ENCODE results near the gene GSK3A. TPM values are rescaled to one million over a fixed set of nuclear protein-coding genes. Genes with fewer than 3 reads are reported as not detected.

GSK3A gene
- total RNA-seq: 10 to 100 TPM; 31.7 to 34.4 TPM
- long read RNA-seq: 0 reads

- DNase-seq (peak; percentile 99), ATAC-seq (peak; percentile 89)
- intact Hi-C loops (cut with DNase I): no loop called here
These were observed at the start of gene GSK3A for GRCh38 chr19:42242512-42243409. Gene GSK3A (minus strand): TSS chr19:42242602. CDS start chr19:42242465, 137 bp downstream.

GRCh38 chr19:42291435-42291810, 49.0 kb upstream of the GSK3A start:
- intact Hi-C loops (cut with DNase I): loop anchor here in 1 of 2 donors (5.0 kb wide), 1 partner anchor 44 kb away; no protein-coding TSS in a partner anchor
- DNase-seq (no peak), ATAC-seq (no peak)

DNA sequence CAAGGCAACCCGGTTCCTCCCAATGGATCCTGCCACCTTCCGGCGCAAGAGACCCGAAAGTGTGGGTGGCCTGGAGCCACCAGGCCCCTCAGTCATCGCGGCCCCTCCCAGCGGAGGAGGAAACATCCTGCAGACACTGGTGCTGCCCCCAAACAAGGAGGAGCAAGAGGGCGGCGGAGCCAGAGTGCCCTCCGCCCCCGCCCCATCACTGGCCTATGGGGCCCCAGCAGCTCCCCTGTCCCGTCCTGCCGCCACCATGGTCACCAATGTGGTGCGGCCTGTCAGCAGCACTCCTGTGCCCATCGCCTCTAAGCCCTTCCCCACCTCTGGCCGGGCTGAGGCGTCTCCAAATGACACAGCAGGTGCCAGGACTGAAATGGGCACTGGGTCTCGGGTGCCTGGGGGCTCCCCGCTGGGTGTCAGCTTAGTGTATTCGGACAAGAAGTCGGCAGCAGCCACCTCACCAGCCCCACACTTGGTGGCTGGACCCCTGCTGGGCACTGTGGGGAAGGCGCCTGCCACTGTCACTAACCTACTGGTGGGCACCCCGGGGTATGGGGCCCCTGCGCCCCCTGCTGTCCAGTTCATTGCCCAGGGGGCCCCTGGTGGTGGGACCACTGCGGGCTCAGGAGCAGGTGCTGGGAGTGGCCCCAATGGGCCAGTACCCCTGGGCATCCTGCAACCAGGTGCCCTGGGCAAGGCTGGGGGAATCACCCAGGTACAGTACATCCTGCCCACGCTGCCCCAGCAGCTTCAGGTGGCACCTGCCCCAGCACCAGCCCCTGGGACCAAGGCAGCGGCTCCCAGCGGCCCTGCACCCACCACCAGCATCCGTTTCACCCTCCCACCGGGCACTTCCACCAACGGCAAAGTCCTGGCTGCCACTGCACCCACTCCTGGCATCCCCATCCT, 48.4 kb upstream of the GSK3A start:
- intact Hi-C loops (cut with DNase I): loop anchor here in 1 of 2 donors (5.0 kb wide), 1 partner anchor 43 kb away; no protein-coding TSS in a partner anchor
- no peak for DNase-seq
- ATAC-seq: no peak

GRCh38 chr19:42290136-42290522, 47.7 kb upstream of the GSK3A start:
- no peak for ATAC-seq
- no peak for DNase-seq
- intact Hi-C loops (cut with DNase I): loop anchor here in 1 of 2 donors (5.0 kb wide), 1 partner anchor 43 kb away; no protein-coding TSS in a partner anchor

GRCh38 chr19:42289556-42290041, 47.2 kb upstream of the GSK3A start:
- DNase-seq (no peak), ATAC-seq (no peak)
- intact Hi-C loops (cut with DNase I): loop anchor here in 1 of 2 donors (5.0 kb wide), 1 partner anchor 42 kb away; no protein-coding TSS in a partner anchor

DNA sequence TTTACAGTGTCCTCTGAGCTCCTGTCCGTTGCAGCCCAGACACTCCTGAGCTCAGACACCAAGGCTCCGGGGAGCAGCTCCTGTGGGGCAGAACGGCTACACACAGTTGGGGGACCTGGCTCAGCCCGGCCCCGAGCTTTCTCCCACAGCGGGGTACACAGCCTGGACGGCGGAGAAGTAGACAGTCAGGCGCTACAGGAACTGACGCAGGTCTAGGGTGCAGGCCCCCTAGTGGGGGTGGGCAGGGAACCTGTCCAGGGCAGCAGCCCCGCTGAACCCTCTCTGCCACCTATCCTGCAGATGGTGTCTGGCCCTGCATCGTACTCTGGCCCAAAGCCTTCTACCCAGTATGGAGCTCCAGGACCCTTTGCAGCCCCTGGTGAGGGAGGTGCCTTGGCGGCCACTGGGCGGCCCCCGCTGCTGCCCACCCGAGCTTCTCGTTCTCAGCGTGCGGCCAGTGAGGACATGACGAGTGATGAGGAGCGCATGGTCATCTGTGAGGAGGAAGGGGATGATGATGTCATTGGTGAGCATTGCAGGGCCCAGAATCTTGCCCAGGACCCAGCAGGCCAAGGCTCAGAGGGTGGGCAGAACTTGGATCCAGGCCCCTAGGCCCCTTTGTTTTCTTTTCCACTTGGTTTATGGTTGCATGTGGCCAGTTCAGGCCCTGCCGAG, 46.6 kb upstream of the GSK3A start:
- intact Hi-C loops (cut with DNase I): no loop called here
- DNase-seq (no peak), ATAC-seq (no peak)

- no peak for DNase-seq
- intact Hi-C loops (cut with DNase I): no loop called here
- no peak for ATAC-seq
These were observed 46.0 kb upstream of the GSK3A start for GRCh38 chr19:42288387-42288786.

- intact Hi-C loops (cut with DNase I): no loop called here
- ATAC-seq (no peak), DNase-seq (no peak)
These were observed 45.4 kb upstream of the GSK3A start for GRCh38 chr19:42287827-42288107.

GRCh38 chr19:42287017-42287826, 44.8 kb upstream of the GSK3A start:
- intact Hi-C loops (cut with DNase I): no loop called here
- DNase-seq (no peak), ATAC-seq (no peak)

DNA sequence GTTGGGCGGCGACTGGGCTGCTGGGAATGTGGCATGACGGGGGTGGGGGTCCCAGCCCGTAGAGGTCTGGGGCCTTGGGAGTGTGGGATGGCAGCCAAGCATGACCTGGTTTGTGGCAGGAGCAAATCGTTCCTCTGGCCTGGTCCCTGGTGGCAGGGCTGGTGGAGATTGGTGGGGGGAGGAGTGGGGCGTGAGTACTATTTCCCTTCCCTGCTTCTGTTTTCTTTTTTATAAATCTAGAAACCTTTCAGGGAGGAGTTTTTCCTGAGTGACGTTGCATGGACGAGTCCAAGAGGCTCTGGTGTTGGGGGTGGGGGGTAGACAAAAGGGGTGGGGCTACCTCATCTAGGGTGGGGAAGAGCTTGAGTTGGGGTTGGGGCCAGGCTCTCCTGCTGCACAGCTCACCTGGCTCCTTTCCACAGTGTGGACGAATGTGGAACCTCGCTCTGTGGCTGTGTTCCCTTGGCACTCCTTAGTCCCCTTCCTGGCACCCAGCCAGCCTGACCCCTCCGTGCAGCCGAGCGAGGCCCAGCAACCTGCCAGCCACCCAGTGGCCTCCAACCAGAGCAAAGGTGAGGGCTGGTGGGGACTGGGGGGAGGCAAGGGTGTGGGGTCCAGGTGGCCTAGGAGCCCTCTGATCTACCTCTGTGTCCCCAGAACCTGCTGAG, 44.1 kb upstream of the GSK3A start:
- intact Hi-C loops (cut with DNase I): no loop called here
- peak; percentile 66 for DNase-seq
- no peak for ATAC-seq

DNA sequence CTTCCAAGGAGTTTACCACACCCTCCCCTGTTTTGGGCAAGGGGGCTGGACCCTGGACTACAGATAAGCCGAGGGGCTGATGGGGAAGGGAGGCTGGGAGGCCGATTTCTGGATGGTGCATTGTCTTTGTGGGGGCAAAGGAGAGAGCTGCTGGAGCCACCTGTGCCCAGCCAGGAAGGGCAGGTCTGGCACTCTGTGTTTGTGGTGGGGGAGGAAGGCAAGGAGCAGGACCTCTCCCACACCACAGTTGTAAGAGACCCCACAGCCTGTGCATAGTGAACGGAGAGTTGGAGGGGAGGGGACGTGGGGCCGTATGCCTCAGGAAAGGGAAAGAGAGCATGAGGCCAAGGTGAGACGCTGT, 43.6 kb upstream of the GSK3A start:
- ATAC-seq (no peak), DNase-seq (no peak)
- intact Hi-C loops (cut with DNase I): no loop called here

GRCh38 chr19:42285541-42285941, 43.1 kb upstream of the GSK3A start:
- intact Hi-C loops (cut with DNase I): no loop called here
- ATAC-seq (no peak), DNase-seq (no peak)

GRCh38 chr19:42284591-42285341, 42.4 kb upstream of the GSK3A start:
- intact Hi-C loops (cut with DNase I): no loop called here
- ATAC-seq: no peak
- no peak for DNase-seq

DNA sequence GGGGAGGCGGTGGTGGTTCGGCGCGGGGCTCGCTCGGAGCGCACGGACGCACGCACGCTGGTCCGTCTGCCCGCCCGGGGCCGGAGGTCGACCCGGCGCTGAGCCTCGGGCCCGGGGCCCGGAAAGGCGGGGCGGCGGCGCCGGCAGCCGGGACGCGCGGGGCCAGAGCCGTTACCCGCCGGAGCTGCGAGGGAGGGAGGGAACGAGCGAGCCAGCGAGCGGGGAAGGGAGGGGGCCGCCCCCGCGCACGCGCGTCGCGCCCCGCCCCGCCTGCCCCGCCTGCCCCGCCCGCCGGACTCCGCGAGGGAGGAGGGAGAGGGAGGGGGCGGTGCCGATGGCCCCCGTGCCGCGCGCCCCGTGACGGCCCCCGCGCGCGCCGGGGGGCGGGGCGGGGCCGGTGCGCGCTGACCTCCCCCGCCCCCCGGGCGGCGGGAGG, 41.7 kb upstream of the GSK3A start:
- intact Hi-C loops (cut with DNase I): no loop called here
- DNase-seq: peak; percentile 86
- peak; percentile 7 to 51 for ATAC-seq

DNA sequence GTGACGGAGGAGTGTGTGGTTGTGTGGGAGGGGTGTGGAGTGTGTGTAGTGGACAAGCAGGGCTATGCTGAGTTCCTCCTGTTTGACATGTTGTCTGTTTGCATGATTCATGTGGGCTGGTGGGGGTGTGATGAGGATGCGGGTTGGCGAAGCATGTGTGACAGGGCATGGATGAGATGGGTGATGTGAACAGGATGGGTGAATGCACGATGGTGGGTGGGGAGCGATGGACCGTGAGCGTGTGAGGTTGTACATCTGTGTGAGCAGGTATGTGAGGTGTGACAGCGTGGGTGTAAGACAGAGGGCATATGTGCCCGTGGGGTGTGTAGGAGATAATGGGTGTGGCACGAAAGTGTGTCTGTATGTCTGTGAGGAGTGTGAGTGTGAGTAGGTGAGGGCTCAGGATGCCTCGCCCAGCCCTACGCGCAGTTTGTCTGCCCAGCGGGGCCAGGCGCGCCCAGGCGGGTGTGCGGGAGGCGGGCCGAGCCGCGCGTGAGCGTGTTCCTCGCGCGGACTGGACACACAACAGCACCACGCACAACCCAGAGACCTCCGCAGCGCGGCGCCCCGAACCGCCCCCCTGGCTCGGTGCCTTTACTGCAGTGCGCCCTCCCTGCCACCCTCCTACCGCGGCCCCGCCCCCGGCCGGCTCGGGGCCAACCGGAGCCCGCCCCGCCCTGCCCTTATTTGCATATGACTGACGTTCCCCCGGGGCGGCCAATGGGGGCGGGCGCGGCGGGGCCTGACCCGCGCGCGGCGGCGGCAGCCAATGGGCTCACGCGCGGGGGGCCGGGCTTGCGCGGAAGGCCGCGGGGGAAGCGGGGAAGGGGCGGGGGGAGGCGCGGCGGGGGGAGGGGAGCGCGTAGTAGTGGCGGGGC, 41.0 kb upstream of the GSK3A start:
- intact Hi-C loops (cut with DNase I): no loop called here

GRCh38 chr19:42282819-42283187, 40.4 kb upstream of the GSK3A start:
- DNase-seq (no peak), ATAC-seq (no peak)
- intact Hi-C loops (cut with DNase I): no loop called here

More for the DNA sequence above, 41.0 kb upstream of the GSK3A start:
- ATAC-seq (peak; percentile 63 to 75), DNase-seq (peak; percentile 95)

Measured in left cardiac atrium (tissue), 4 donors.